HepG2 (cell line): ENCODE data around the gene YIF1A. TPM values are rescaled to one million over a fixed set of nuclear protein-coding genes. Genes with fewer than 3 reads are reported as not detected.

Source experiments
- EZH2 ChIP-seq: conservative IDR thresholded peaks from 2 replicates; pipeline ENCODE4 v1.6.1; 2012; ENCODE audit warnings: mild to moderate bottlenecking, low read depth, low read length, moderate library complexity
- FOXP4 ChIP-seq: sonication (generic); formaldehyde crosslinking; IDR thresholded peaks from 2 replicates; pipeline ENCODE4 v1.4.0; 2020; ENCODE audit warnings: missing genetic modification reagents
- GRHL1 ChIP-seq: sonication (generic); formaldehyde crosslinking; conservative IDR thresholded peaks from 2 replicates; pipeline ENCODE4 v1.8.0; 2022; ENCODE audit warnings: missing genetic modification reagents
- HNF4A ChIP-seq: sonication (generic); formaldehyde crosslinking; IDR thresholded peaks from 2 replicates; pipeline ENCODE4 v1.4.0; 2020; ENCODE audit warnings: missing genetic modification reagents
- HNRNPH1 ChIP-seq: fragments of 200-400 bp; formaldehyde crosslinking; optimal IDR thresholded peaks from 2 replicates; pipeline ENCODE3; 2017; ENCODE audit warnings: mild to moderate bottlenecking, low read depth, low read length
- ISX ChIP-seq: sonication (generic); formaldehyde crosslinking; conservative IDR thresholded peaks from 2 replicates; pipeline ENCODE4 v1.5.0; 2020; ENCODE audit warnings: missing genetic modification reagents
- JUND ChIP-seq: sonication (generic); formaldehyde crosslinking; IDR thresholded peaks from 2 replicates; pipeline ENCODE4 v1.8.0; 2022; ENCODE audit warnings: mild to moderate bottlenecking, missing genetic modification reagents
- LBX2 ChIP-seq: sonication (generic); formaldehyde crosslinking; IDR thresholded peaks from 2 replicates; pipeline ENCODE4 v1.5.0; 2020; ENCODE audit warnings: missing genetic modification reagents, mild to moderate bottlenecking, borderline replicate concordance
- MEF2D ChIP-seq: sonication (generic); formaldehyde crosslinking; IDR thresholded peaks from 2 replicates; pipeline ENCODE4 v1.5.1; 2020; ENCODE audit warnings: mild to moderate bottlenecking, missing genetic modification reagents
- PLRG1 ChIP-seq: fragments of 450-650 bp; conservative IDR thresholded peaks from 2 replicates; pipeline ENCODE4 v1.6.1; 2016
- PTBP1 ChIP-seq: fragments of 200-400 bp; formaldehyde crosslinking; IDR thresholded peaks from 2 replicates; pipeline ENCODE4 v1.6.1; 2018; ENCODE audit warnings: low read length, low read depth; ENCODE audit not compliant: poor library complexity, severe bottlenecking
- RORA ChIP-seq: sonication (generic); formaldehyde crosslinking; IDR thresholded peaks from 2 replicates; pipeline ENCODE4 v1.5.0; 2020; ENCODE audit warnings: mild to moderate bottlenecking, missing genetic modification reagents, moderate library complexity
- SKI ChIP-seq: fragments of 450-650 bp; IDR thresholded peaks from one replicate; pipeline ENCODE4 v1.6.1; 2018; ENCODE audit warnings: mild to moderate bottlenecking; ENCODE audit not compliant: partially characterized antibody
- SNAI1 ChIP-seq: sonication (generic); formaldehyde crosslinking; IDR thresholded peaks from 2 replicates; pipeline ENCODE4 v1.5.0; 2020; ENCODE audit warnings: mild to moderate bottlenecking, missing genetic modification reagents, borderline replicate concordance
- SOX5 ChIP-seq: IDR thresholded peaks from 2 replicates; pipeline ENCODE4 v1.6.1; 2016; ENCODE audit warnings: borderline replicate concordance
- SP140L ChIP-seq: sonication (generic); formaldehyde crosslinking; IDR thresholded peaks from 2 replicates; pipeline ENCODE4 v1.4.0; 2020; ENCODE audit warnings: missing genetic modification reagents, borderline replicate concordance
- TEF ChIP-seq: sonication (generic); formaldehyde crosslinking; IDR thresholded peaks from 2 replicates; pipeline ENCODE4 v1.5.0; 2020; ENCODE audit warnings: missing genetic modification reagents
- TSC22D2 ChIP-seq: sonication (generic); formaldehyde crosslinking; IDR thresholded peaks from 2 replicates; pipeline ENCODE4 v1.5.1; 2020; ENCODE audit warnings: missing genetic modification reagents, mild to moderate bottlenecking, borderline replicate concordance
- ZNF484 ChIP-seq: sonication (generic); formaldehyde crosslinking; IDR thresholded peaks from 2 replicates; pipeline ENCODE4 v1.5.1; 2020; ENCODE audit warnings: mild to moderate bottlenecking, low read depth, missing genetic modification reagents, borderline replicate concordance
- ZNF501 ChIP-seq: sonication (generic); formaldehyde crosslinking; IDR thresholded peaks from 2 replicates; pipeline ENCODE4 v1.5.1; 2020; ENCODE audit warnings: mild to moderate bottlenecking, moderate library complexity, missing genetic modification reagents
- ZNF576 ChIP-seq: sonication (generic); formaldehyde crosslinking; IDR thresholded peaks from 2 replicates; pipeline ENCODE4 v1.4.0; 2020; ENCODE audit warnings: mild to moderate bottlenecking, missing genetic modification reagents
- ZNF614 ChIP-seq: IDR thresholded peaks from 2 replicates; pipeline ENCODE4 v1.6.1; 2018; ENCODE audit warnings: missing biosample characterization, missing genetic modification reagents, inconsistent platforms, borderline replicate concordance
- ZNF746 ChIP-seq: sonication (generic); formaldehyde crosslinking; IDR thresholded peaks from 2 replicates; pipeline ENCODE4 v1.8.0; 2022; ENCODE audit warnings: mild to moderate bottlenecking, missing genetic modification reagents
- ZNF775 ChIP-seq: sonication (generic); formaldehyde crosslinking; IDR thresholded peaks from 2 replicates; pipeline ENCODE4 v1.4.0; 2020; ENCODE audit warnings: missing genetic modification reagents, mild to moderate bottlenecking, moderate library complexity, borderline replicate concordance
- polyA plus RNA-seq, 8 experiments: library from polyadenylated mRNA; depleted of rRNA in 3 of 8; stranded (reverse) in 7 of 8; unstranded in 1 of 8; fragments of >200 nt; fragmentation: Illumina TruSeq in 4 of 8; extraction: Trizol in 4 of 8; gene quantifications; 2 replicates each; pipeline versions ENCODE4 v1.2.1 to v1.2.3, GENCODE V29; 2011 to 2016; ENCODE audit warnings: low read depth in 4 of 8, missing spikeins in 1 of 8, mixed read lengths in 1 of 8; ENCODE audit not compliant: insufficient read depth in 1 of 8
- total RNA-seq, 5 experiments: library from RNA; depleted of rRNA; stranded (reverse); fragments of >200 nt; fragmentation: Illumina TruSeq; extraction: Trizol; gene quantifications; 2 replicates each; pipeline ENCODE4 v1.2.3, GENCODE V29; 2016; ENCODE audit warnings: low read depth in 1 of 5

Gene YIF1A
- total and polyA plus RNA-seq, 2 of the 13 experiments (the other 11 are each of a cell fraction or from before 2014, with no cell fraction given) = 133 to 145 TPM

- no peak for TF ChIP-seq GRHL1 (CRISPR knock-in tag)
- TF ChIP-seq ZNF501 (CRISPR knock-in tag) = 0 out of 2 replicates have a peak, but pooled peaks have one; percentile 28
- no peak for TF ChIP-seq ZNF614 (CRISPR knock-in tag)
- TF ChIP-seq SP140L (CRISPR knock-in tag) = no peak
- TF ChIP-seq ZNF576 = no peak
- TF ChIP-seq SNAI1 (CRISPR knock-in tag) = no peak
- no peak for TF ChIP-seq TEF (CRISPR knock-in tag)
- TF ChIP-seq ZNF746 (CRISPR knock-in tag) = no peak
- TF ChIP-seq JUND (CRISPR knock-in tag) = no peak
- TF ChIP-seq ZNF484 (CRISPR knock-in tag) = no peak
- TF ChIP-seq PLRG1 = no peak
- TF ChIP-seq LBX2 = no peak
- no peak for TF ChIP-seq EZH2
- no peak for TF ChIP-seq HNRNPH1
- TF ChIP-seq MEF2D (CRISPR knock-in tag) = no peak
- no peak for TF ChIP-seq SOX5 (CRISPR knock-in tag)
- no peak for TF ChIP-seq TSC22D2 (CRISPR knock-in tag)
- TF ChIP-seq ZNF775 (CRISPR knock-in tag) = no peak
- TF ChIP-seq ISX (CRISPR knock-in tag) = no peak
- peak; percentile 11 for TF ChIP-seq SKI
- TF ChIP-seq FOXP4 (CRISPR knock-in tag) = no peak
- TF ChIP-seq HNF4A (CRISPR knock-in tag) = 0 out of 2 replicates have a peak, but pooled peaks have one; percentile 6
- TF ChIP-seq PTBP1 = no peak
- no peak for TF ChIP-seq RORA (CRISPR knock-in tag)
Observed at GRCh38 chr11:66327171-66328030, 38.5 kb upstream of the YIF1A start (continued).
